Osteocyte (in vitro differentiated cells): ENCODE measurements around the gene CLDN19. TPM values are rescaled to one million over a fixed set of nuclear protein-coding genes. Genes with fewer than 3 reads are reported as not detected.

Experiments used
- DNase-seq: peaks from one replicate; pipeline ENCODE4 v3.0.0; 2021; ENCODE audit warnings: mixed read lengths; ENCODE audit not compliant: unreplicated experiment; ENCODE audit errors: extremely low spot score
- H3K27ac Mint-ChIP-seq: one replicate; pipeline ENCODE4 v1.8.0; 2021; ENCODE audit warnings: mild to moderate bottlenecking, mixed read lengths; ENCODE audit not compliant: unreplicated experiment
- H3K27me3 Mint-ChIP-seq: one replicate; pipeline ENCODE4 v1.8.0; 2021; ENCODE audit warnings: mixed read lengths; ENCODE audit not compliant: unreplicated experiment
- H3K36me3 Mint-ChIP-seq: one replicate; pipeline ENCODE4 v1.8.0; 2021; ENCODE audit warnings: mixed read lengths; ENCODE audit not compliant: unreplicated experiment
- H3K4me1 Mint-ChIP-seq: one replicate; pipeline ENCODE4 v1.8.0; 2021; ENCODE audit warnings: mixed read lengths; ENCODE audit not compliant: unreplicated experiment
- H3K4me3 Mint-ChIP-seq: one replicate; pipeline ENCODE4 v1.8.0; 2021; ENCODE audit warnings: mild to moderate bottlenecking, moderate library complexity, mixed read lengths; ENCODE audit not compliant: unreplicated experiment
- H3K9me3 Mint-ChIP-seq: one replicate; pipeline ENCODE4 v1.8.0; 2021; ENCODE audit warnings: mixed read lengths; ENCODE audit not compliant: unreplicated experiment
- total RNA-seq: library from RNA; stranded (reverse); gene quantifications from 2 replicates; pipeline ENCODE4 v1.2.1, GENCODE V29; 2021
- TF ChIP-seq, protein P1 (sequence below): fragments of 200-600 bp; sonication (generic); IDR thresholded peaks from 2 replicates; pipeline ENCODE4 v1.5.0; 2021; ENCODE audit warnings: antibody characterized with exemption, mild to moderate bottlenecking, moderate library complexity

CLDN19 gene
- total RNA-seq, 1 donor from 2014 or later: not detected

- Mint-ChIP-seq H3K4me3 (no peak overlapping the region), H3K27ac (no peak overlapping the region), H3K9me3 (no peaks in the 10 kb centered on the region), H3K27me3 (no peaks in the 10 kb centered on the region), H3K36me3 (peaks cover 40% of the 10 kb centered on the region), H3K4me1 (peaks cover 19% of the 10 kb centered on the region)
- TF ChIP-seq, protein P1, sequence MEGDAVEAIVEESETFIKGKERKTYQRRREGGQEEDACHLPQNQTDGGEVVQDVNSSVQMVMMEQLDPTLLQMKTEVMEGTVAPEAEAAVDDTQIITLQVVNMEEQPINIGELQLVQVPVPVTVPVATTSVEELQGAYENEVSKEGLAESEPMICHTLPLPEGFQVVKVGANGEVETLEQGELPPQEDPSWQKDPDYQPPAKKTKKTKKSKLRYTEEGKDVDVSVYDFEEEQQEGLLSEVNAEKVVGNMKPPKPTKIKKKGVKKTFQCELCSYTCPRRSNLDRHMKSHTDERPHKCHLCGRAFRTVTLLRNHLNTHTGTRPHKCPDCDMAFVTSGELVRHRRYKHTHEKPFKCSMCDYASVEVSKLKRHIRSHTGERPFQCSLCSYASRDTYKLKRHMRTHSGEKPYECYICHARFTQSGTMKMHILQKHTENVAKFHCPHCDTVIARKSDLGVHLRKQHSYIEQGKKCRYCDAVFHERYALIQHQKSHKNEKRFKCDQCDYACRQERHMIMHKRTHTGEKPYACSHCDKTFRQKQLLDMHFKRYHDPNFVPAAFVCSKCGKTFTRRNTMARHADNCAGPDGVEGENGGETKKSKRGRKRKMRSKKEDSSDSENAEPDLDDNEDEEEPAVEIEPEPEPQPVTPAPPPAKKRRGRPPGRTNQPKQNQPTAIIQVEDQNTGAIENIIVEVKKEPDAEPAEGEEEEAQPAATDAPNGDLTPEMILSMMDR: peak; percentile 63
- DNase-seq: no peak
These were observed 7.1 kb upstream of the CLDN19 start for GRCh38 chr1:42747125-42747524.

GRCh38 chr1:42746436-42747105 lies 6.5 kb upstream of the CLDN19 start:
- H3K4me1 Mint-ChIP-seq: peaks cover 19% of the 10 kb centered on the region
- no peaks in the 10 kb centered on the region for H3K9me3 Mint-ChIP-seq
- no peak for DNase-seq
- no peak overlapping the region for H3K27ac Mint-ChIP-seq
- TF ChIP-seq, protein P1: no peak
- peaks cover 34% of the 10 kb centered on the region for H3K36me3 Mint-ChIP-seq
- H3K27me3 Mint-ChIP-seq: no peaks in the 10 kb centered on the region
- H3K4me3 Mint-ChIP-seq: no peak overlapping the region

DNA sequence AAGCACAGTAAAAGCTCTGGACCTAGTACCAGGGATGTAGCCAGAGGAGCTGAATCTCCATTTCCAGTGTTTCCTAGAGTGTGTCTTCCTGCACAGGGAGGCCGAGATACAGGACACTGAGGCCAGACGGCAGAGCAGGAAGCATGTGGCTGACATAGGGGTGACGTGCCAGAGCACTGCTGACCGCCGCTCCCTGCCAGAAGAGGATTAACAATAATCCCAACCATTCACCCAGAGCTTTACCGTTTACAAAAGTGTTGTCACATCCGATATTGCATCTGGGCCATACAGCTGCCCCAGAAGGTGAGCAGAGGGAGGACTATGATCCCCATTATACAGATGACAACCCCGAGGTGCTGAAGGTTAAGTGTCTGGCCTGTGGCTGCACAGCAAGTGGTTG lies 5.8 kb upstream of the CLDN19 start:
- no peak for DNase-seq
- no peaks in the 10 kb centered on the region for H3K27me3 Mint-ChIP-seq
- TF ChIP-seq, protein P1: no peak
- no peak overlapping the region for H3K27ac Mint-ChIP-seq
- H3K4me3 Mint-ChIP-seq: no peak overlapping the region
- peaks cover 19% of the 10 kb centered on the region for H3K4me1 Mint-ChIP-seq
- H3K36me3 Mint-ChIP-seq: peaks cover 33% of the 10 kb centered on the region
- H3K9me3 Mint-ChIP-seq: no peaks in the 10 kb centered on the region

- DNase-seq: no peak
- no peak overlapping the region for H3K27ac Mint-ChIP-seq
These were observed 4.0 kb upstream of the CLDN19 start for GRCh38 chr1:42744148-42744413.

DNA sequence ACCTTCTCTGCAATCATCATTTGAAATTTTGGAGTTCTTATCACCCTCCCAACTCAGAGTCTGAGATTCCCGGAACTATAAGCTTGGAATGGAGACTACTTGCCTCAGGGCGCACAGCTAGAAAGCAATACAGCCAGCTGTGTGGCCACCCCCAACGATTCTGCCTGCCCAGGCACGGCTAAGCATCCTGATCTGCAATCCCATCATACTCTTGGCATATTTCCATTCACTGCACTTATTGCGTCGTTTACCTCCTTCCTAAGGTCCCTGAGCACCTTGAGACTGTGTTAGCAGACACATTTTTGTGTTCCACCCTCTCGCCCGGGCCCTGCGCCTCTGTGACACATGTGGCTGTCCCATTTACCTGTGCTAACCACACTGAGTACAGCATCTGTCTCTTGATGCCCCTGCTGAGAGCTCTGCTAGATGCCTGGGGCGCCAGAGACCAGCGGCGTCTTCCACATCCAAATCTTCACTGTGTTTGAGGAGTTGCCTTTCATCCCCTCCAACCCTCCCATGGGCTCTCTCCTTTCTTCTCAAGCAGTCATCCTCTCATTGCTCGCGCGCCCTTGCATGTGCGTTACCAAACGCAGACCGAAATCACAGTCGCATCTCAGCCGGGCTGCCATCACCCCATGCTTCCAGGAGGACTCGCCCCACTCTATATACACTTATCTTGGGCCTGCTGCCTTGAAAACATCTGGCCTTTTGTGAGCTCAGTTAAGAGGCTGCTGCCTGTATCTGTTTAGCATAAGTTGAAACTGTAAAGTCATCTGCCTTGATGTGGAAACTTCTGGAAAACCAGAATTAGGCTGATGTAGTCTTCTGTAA lies 3.5 kb upstream of the CLDN19 start:
- TF ChIP-seq, protein P1: no peak
- no peak for DNase-seq
- Mint-ChIP-seq H3K9me3 (no peaks in the 10 kb centered on the region), H3K36me3 (peaks cover 19% of the 10 kb centered on the region), H3K27ac (peak overlapping the region; percentile 36), H3K4me1 (peaks cover 19% of the 10 kb centered on the region), H3K27me3 (no peaks in the 10 kb centered on the region), H3K4me3 (no peak overlapping the region)

More at GRCh38 chr1:42744148-42744413, 4.0 kb upstream of the CLDN19 start:
- no peak overlapping the region for H3K4me3 Mint-ChIP-seq
- H3K27me3 Mint-ChIP-seq: no peaks in the 10 kb centered on the region
- H3K4me1 Mint-ChIP-seq: peaks cover 19% of the 10 kb centered on the region
- peaks cover 22% of the 10 kb centered on the region for H3K36me3 Mint-ChIP-seq
- H3K9me3 Mint-ChIP-seq: no peaks in the 10 kb centered on the region
- TF ChIP-seq, protein P1: no peak
